Gastrocnemius medialis (tissue), 4 donors: Measurements from ENCODE around the gene ERICH6B. TPM values are rescaled to one million over a fixed set of nuclear protein-coding genes. Genes with fewer than 3 reads are reported as not detected.

Experiments
- ATAC-seq, 2 donors: fragments of 150-250 bp; one replicate each; pipeline ENCODE4 v1.9.1; 2016
- DNase-seq, 2 donors: peaks; one replicate each; pipeline ENCODE4 v3.0.0-alpha.2; 2019
- H3K27ac ChIP-seq, 4 donors: fragments of 200-600 bp; sonication (generic); 1 replicate in 1 of 4; 2 replicates in 3 of 4; pipeline ENCODE4 v1.5.1; 2016 to 2018; ENCODE audit warnings: mild to moderate bottlenecking in 2 of 4, moderate library complexity in 1 of 4
- H3K27me3 ChIP-seq, 3 donors: fragments of 200-600 bp; sonication (generic) in 2 of 3; 1 replicate in 1 of 3; 2 replicates in 2 of 3; pipeline versions ENCODE4 v1.5.1 to v1.6.0; 2016 to 2019; ENCODE audit warnings: mild to moderate bottlenecking in 1 of 3, moderate library complexity in 1 of 3
- H3K36me3 ChIP-seq, 2 donors: fragments of 200-600 bp; sonication (generic) in 1 of 2; one replicate each; pipeline ENCODE4 v1.5.1; 2017 to 2018
- H3K4me1 ChIP-seq, 2 donors: fragments of 200-600 bp; sonication (generic) in 1 of 2; one replicate each; pipeline ENCODE4 v1.5.1; 2016 to 2017; ENCODE audit warnings: mild to moderate bottlenecking in 2 of 2
- H3K4me3 ChIP-seq, 4 donors: fragments of 200-600 bp; sonication (generic) in 3 of 4; 1 replicate in 1 of 4; 2 replicates in 3 of 4; pipeline ENCODE4 v1.5.1; 2016 to 2019; ENCODE audit warnings: mild to moderate bottlenecking in 2 of 4
- H3K9me3 ChIP-seq, 3 donors: fragments of 200-600 bp; sonication (generic) in 2 of 3; 1 replicate in 1 of 3; 2 replicates in 2 of 3; pipeline ENCODE4 v1.5.1; 2016 to 2019
- POLR2A ChIP-seq, 2 donors: fragments of 450-650 bp; IDR thresholded peaks; one replicate each; pipeline ENCODE4 v1.6.1; 2017; ENCODE audit warnings: antibody characterized with exemption in 2 of 2, mild to moderate bottlenecking in 2 of 2, moderate library complexity in 2 of 2
- in situ Hi-C, 4 donors: fragments of 200-750 bp; cut with MboI; loops; one replicate each; pipeline versions ENCODE4 v1.15.0 to v1.8.0; 2017; ENCODE audit warnings: low sequenced_read_pairs in 4 of 4
- intact Hi-C: fragments of 100-400 bp; cut with DNase I; formaldehyde crosslinking; loops from one replicate; pipeline ENCODE4 v1.15.1; 2023; ENCODE audit warnings: low total_unique reads
- total RNA-seq, 4 donors: library from RNA; depleted of rRNA; stranded (reverse); fragments of >200 nt; gene quantifications; one replicate each; pipeline versions ENCODE4 v1.1.0 to v1.2.3, GENCODE V29; 2016
- TF ChIP-seq, protein P1 (sequence below), 5 experiments: fragments of 450-650 bp in 3 of 5; fragments of 200-600 bp in 2 of 5; sonication (generic) in 2 of 5; IDR thresholded peaks in 4 of 5; conservative IDR thresholded peaks in 1 of 5; 1 replicate in 4 of 5; 2 replicates in 1 of 5; pipeline ENCODE4 v1.5.1; 2016 to 2019; ENCODE audit warnings: antibody characterized with exemption in 5 of 5, mild to moderate bottlenecking in 3 of 5, moderate library complexity in 3 of 5

ERICH6B gene
- total RNA-seq, 4 donors from 2014 or later: not detected

DNA sequence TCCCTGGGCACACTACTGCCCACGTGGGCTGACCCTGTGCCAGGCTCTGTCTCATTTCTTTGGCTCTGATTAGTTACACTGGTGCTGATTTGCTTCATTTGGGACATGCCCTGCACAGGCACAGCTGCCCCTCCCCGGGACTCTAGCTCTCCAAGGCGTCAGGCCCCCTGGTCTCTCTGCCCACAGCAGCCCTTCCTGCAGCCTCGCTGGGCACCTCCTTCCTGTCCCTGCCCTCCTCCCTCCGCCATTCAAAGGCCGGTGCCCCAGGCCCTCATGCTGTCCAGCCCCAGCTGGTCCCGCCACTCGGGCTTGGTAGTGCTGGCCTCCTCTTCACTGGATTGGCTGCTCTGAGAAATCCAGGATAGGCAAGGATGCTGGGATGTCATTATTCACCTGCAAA, 73.1 kb downstream of the ERICH6B start:
- Histone ChIP-seq H3K27ac (no peak overlapping the region), H3K9me3 (no peaks in the 10 kb centered on the region), H3K4me3 (no peak overlapping the region), H3K27me3 (no peaks in the 10 kb centered on the region), H3K36me3 (no peaks in the 10 kb centered on the region), H3K4me1 (no peaks in the 10 kb centered on the region)
- intact Hi-C loops: no loop called here
- in situ Hi-C loops: no loop called here
- no peak for ATAC-seq
- TF ChIP-seq, protein P1, sequence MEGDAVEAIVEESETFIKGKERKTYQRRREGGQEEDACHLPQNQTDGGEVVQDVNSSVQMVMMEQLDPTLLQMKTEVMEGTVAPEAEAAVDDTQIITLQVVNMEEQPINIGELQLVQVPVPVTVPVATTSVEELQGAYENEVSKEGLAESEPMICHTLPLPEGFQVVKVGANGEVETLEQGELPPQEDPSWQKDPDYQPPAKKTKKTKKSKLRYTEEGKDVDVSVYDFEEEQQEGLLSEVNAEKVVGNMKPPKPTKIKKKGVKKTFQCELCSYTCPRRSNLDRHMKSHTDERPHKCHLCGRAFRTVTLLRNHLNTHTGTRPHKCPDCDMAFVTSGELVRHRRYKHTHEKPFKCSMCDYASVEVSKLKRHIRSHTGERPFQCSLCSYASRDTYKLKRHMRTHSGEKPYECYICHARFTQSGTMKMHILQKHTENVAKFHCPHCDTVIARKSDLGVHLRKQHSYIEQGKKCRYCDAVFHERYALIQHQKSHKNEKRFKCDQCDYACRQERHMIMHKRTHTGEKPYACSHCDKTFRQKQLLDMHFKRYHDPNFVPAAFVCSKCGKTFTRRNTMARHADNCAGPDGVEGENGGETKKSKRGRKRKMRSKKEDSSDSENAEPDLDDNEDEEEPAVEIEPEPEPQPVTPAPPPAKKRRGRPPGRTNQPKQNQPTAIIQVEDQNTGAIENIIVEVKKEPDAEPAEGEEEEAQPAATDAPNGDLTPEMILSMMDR (IDR thresholded peaks at IDR 0.05 in 4 of 5, conservative IDR thresholded peaks at IDR 0.05 in 1 of 5): no peak
- no peak for TF ChIP-seq POLR2A (IDR thresholded peaks at IDR 0.05)
- DNase-seq: no peak

DNA sequence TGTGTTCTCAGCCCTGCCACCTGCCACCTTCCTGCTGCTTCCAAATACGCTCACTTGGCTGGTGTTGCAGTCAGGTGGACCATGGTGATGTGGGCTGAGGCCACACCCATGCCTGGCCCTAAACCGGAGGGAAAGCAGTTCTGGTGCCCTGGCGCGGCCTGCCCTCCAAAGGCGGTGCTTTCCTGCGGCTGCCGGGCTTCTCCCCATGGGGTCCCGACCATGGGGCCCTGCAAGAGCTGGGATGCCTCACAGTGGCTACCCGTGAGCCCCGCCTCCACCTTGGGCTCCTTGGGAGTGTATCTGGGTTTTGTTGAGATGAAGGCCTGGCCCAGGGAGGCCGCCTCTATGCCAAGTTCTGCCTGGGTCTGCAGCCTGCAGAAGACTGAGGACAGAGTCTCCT, 73.7 kb downstream of the ERICH6B start:
- TF ChIP-seq, protein P1 (IDR thresholded peaks at IDR 0.05 in 4 of 5, conservative IDR thresholded peaks at IDR 0.05 in 1 of 5): no peak
- TF ChIP-seq POLR2A (IDR thresholded peaks at IDR 0.05): no peak
- in situ Hi-C loops: no loop called here
- Histone ChIP-seq H3K4me1 (no peaks in the 10 kb centered on the region), H3K9me3 (no peaks in the 10 kb centered on the region), H3K27ac (no peak overlapping the region), H3K4me3 (no peak overlapping the region), H3K27me3 (no peaks in the 10 kb centered on the region), H3K36me3 (no peaks in the 10 kb centered on the region)
- ATAC-seq (no peak), DNase-seq (no peak)
- intact Hi-C loops: no loop called here

DNA sequence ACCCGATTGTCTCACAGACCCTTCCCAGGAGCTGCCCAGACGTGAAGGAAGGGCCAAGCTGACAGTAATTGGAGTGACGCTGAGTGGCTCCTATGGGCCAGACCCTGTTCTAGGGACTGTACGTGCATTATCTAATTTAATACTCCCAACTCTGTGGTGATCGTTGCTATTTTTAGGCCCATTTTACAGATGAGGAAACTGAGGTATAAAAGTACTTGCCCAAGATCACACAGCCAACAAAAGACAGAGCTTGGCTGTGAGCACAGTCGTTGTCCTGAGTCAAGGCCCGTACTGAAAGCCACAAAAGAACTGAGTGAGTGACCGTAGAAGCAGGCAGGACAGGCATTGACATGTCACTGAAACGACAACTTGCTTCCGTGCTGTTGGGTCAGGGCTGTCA, 74.7 kb downstream of the ERICH6B start:
- intact Hi-C loops (no loop called here), in situ Hi-C loops (no loop called here)
- Histone ChIP-seq H3K9me3 (no peaks in the 10 kb centered on the region), H3K27me3 (no peaks in the 10 kb centered on the region), H3K4me3 (no peak overlapping the region), H3K36me3 (peaks cover 2 to 3% of the 10 kb centered on the region in 2 donors), H3K4me1 (no peaks in the 10 kb centered on the region), H3K27ac (no peak overlapping the region)
- DNase-seq: no peak
- ATAC-seq: no peak
- TF ChIP-seq, protein P1 (IDR thresholded peaks at IDR 0.05 in 4 of 5, conservative IDR thresholded peaks at IDR 0.05 in 1 of 5): no peak
- TF ChIP-seq POLR2A (IDR thresholded peaks at IDR 0.05): no peak

DNA sequence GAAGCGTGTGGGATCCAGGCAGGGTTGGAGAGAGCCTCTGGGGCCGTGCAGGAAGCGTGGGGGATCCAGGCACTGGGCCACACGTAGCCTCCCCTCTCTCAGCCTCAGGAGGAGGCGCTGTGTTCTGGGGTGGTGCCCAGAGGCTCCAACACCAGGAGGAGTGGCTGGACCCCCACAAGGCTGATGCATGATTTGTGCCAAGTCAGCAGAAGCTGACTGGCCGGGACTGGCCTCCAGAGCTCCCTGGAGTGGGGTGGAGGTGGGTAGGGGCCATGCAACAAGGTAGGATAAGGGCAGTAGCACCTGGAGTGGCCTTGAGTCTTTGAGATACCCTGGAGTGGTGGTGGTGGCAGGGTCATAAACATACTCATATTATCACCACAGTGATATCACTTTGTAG, 75.3 kb downstream of the ERICH6B start:
- H3K27ac ChIP-seq: no peak overlapping the region
- intact Hi-C loops: no loop called here
- in situ Hi-C loops: no loop called here

More for the DNA sequence above, 75.3 kb downstream of the ERICH6B start:
- Histone ChIP-seq H3K4me1 (no peaks in the 10 kb centered on the region), H3K36me3 (peaks cover 3 to 9% of the 10 kb centered on the region in 2 donors), H3K4me3 (no peak overlapping the region), H3K9me3 (no peaks in the 10 kb centered on the region), H3K27me3 (no peaks in the 10 kb centered on the region)
- no peak for DNase-seq
- ATAC-seq: no peak
- TF ChIP-seq, protein P1 (IDR thresholded peaks at IDR 0.05 in 4 of 5, conservative IDR thresholded peaks at IDR 0.05 in 1 of 5): no peak
- no peak for TF ChIP-seq POLR2A (IDR thresholded peaks at IDR 0.05)
